Heart right ventricle (tissue), 16 donors: ENCODE results near the gene NKG7. TPM values are rescaled to one million over a fixed set of nuclear protein-coding genes. Genes with fewer than 3 reads are reported as not detected.
"Not testable (repeated sequence)": the region's sequence is repeated elsewhere in the genome, so short reads cannot be mapped to it uniquely, and the experiment has no call there.

Experiments used
- ATAC-seq, 8 donors: fragments of 200-7000 bp; cut with Tn5 transposase; one replicate each; pipeline ENCODE4 v1.9.1; 2020; ENCODE audit warnings: mild to moderate bottlenecking in 8 of 8, moderate library complexity in 8 of 8, moderate number of reproducible peaks in 1 of 8
- DNase-seq, 2 donors: peaks; one replicate each; pipeline ENCODE4 v3.0.0-alpha.2; 2020
- H3K27ac ChIP-seq, 10 donors: fragments of 200-600 bp; sonication (generic) in 2 of 10; one replicate each; pipeline versions ENCODE4 v1.5.0 to v1.8.0; 2020 to 2022; ENCODE audit warnings: mild to moderate bottlenecking in 3 of 10
- H3K27me3 ChIP-seq, 7 donors: fragments of 200-600 bp; one replicate each; pipeline ENCODE4 v1.8.0; 2021 to 2022; ENCODE audit warnings: mild to moderate bottlenecking in 2 of 7
- H3K36me3 ChIP-seq, 9 donors: fragments of 200-600 bp; sonication (generic) in 1 of 9; one replicate each; pipeline versions ENCODE4 v1.5.0 to v1.8.0; 2020 to 2022; ENCODE audit warnings: mild to moderate bottlenecking in 2 of 9
- H3K4me1 ChIP-seq, 9 donors: fragments of 200-600 bp; sonication (generic) in 1 of 9; one replicate each; pipeline versions ENCODE4 v1.5.0 to v1.8.0; 2020 to 2022; ENCODE audit warnings: mild to moderate bottlenecking in 4 of 9
- H3K4me3 ChIP-seq, 10 donors: fragments of 200-600 bp; sonication (generic) in 2 of 10; one replicate each; pipeline versions ENCODE4 v1.5.0 to v1.8.0; 2020 to 2022; ENCODE audit warnings: mild to moderate bottlenecking in 7 of 10, moderate library complexity in 2 of 10
- H3K9me3 ChIP-seq, 11 donors: fragments of 200-600 bp in 10 of 11; sonication (generic) in 2 of 11; one replicate each; pipeline versions ENCODE4 v1.5.0 to v1.8.0; 2013 to 2022; ENCODE audit warnings: mild to moderate bottlenecking in 2 of 11, control low read depth in 1 of 11, moderate library complexity in 1 of 11
- WGBS, 2 donors: extraction: QIAGEN DNeasy Blood & Tissue Kit; methylation state at CpG; one replicate each; pipeline ENCODE4 v1.1.7; 2013; ENCODE audit warnings: inconsistent platforms in 1 of 2; 5-methylcytosine and 5-hydroxymethylcytosine counted together
- intact Hi-C, 10 donors: fragments of 100-400 bp; cut with DNase I; formaldehyde crosslinking; loops; one replicate each; pipeline versions ENCODE4 v1.11.1 to v1.14.2; 2022
- polyA plus RNA-seq, 2 donors: library from polyadenylated mRNA; stranded (reverse); fragments of 200-250 nt; gene quantifications; one replicate each; pipeline ENCODE4 v1.2.3, GENCODE V29; 2013
- total RNA-seq, 10 donors: library from RNA; stranded (reverse); fragmentation: NEBNext Ultra II Directional in 3 of 10; extraction: Animal tissue kit (Norgen Biotek cat#: 25700) in 3 of 10; gene quantifications; one replicate each; pipeline versions ENCODE4 v1.2.1 to v1.2.4, GENCODE V29; 2021 to 2023
- TF ChIP-seq, protein P1 (sequence below), 9 donors: fragments of 200-600 bp; sonication (generic) in 2 of 9; IDR thresholded peaks; one replicate each; pipeline versions ENCODE4 v1.5.0 to v1.8.0; 2021 to 2022; ENCODE audit warnings: antibody characterized with exemption in 9 of 9, mild to moderate bottlenecking in 5 of 9, moderate library complexity in 1 of 9
- donor health status: Arrhythmogenic right ventricular cardiomyopathy.
- donor health status: ischemic (EF 13 %, LVEDD 7.1; RV severe dilation, severe dysfunction).
- donor health status: healthy with polysubstance abuse.
- donor health status: DM: no; HTN: yes; CAD: no.
- donor health status: DM: no; HTN: no; CAD: no.
- donor health status: ischemic (EF 25% LVEDD 6.9; RV normal size, moderate dysfunction).
- donor health status: ischemic (EF 25% LVEDD 5.7; RV mildly dilated, moderate dysfunction).
- donor health status: healthy.
- donor health status: DM: yes; HTN: yes; CAD: no.
- donor health status: Ischemic cardiomyopathy.
- donor health status: ischemic (EF 35%, LVEDD 5.7; RV mildly dilated, moderate dysfunction).
- donor health status: nonischemic (EF 11% LVEDD 7.7; RV severe dilation, severe dysfunction).
- donor health status: DM: yes; HTN: yes; CAD: no.
- donor health status: PGD.
- donor health status: ischemic (EF 29% LVEDD 5.4; RV normal size, mild dysfunction).
- donor health status: nonischemic (EF 23%, LVEDD 6.1; RV moderate dilation, normal function).

The NKG7 gene
- total and polyA plus RNA-seq, 12 donors = 0.47 to 23.1 (median 2.4) TPM

DNA sequence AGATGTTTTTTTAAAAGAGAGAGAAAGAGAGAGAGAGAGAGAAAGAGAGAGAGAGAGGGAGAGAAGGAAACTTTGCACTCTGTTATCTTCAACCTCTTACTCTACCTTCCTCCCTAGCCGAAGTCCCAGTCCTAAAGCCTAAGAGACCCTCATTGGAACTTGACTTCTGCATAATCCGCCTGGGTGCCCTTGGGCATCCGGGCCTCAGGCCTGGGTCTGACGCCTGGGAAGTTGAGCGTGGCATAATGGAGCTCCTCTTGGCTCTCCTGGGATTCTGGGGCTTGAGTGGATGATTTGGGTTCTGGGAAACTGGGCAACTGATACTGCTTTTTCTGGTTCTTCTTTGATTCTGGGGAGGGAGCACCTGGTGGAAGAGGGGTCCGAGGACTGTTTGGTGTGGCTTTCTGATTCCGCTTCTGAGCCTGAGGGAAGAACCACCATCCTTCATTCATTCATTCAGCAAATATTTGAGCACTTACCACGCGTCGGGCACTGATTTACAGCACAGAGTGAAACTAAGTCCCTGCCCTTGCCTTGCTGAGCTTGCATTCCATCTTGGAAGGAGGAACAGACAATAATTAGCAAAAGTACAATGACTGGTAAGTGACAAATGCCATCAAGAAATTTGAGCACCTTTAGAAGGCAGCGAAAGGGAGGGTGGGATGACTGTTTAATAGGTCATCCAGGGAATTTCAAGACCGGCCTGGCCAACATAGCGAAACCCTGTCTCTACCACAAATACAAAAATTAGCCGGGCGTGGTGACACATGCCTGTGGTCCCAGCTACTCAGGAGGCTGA lies 38.7 kb upstream of the NKG7 start:
- 89 to 91% methylated on average over 15 of the region's 15 CpGs for WGBS, 2 donors
- no peak for ATAC-seq
- H3K27me3 ChIP-seq = peaks cover 0 to 12% (median 4%) of the 10 kb centered on the region in 7 donors

DNA sequence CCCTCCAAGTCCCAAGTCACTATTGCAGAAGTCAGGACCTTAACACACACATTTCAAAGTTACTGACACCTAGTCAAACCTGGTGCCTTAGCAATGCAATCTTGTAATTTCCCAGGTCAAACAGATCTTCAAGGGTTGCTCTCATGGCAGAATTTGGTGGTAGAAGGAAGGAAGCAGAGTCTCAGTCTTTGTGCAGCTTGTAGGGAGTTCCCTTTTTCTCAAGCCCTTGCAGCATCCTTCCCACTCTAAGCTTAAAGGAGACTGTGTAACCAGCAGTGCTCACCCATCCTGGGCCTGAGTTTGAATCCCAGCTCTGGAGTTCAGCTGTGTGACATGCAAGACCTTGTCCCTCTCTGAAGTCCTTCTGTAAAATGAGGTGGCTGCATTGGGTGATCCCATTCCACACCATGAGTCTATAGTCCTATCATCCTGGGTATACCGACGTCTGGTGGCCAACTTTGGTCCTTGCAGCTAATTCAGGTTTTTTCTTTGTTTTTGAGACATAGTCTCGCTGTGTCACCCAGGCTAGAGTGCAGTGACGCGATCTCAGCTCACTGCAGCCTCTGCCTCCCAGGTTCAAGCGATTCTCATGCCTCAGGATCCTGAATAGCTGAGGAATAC lies 35.2 kb upstream of the NKG7 start:
- Histone ChIP-seq H3K27me3 (peaks cover 0 to 12% (median 0%) of the 10 kb centered on the region in 7 donors), H3K4me3 (no peak overlapping the region), H3K4me1 (peaks cover 0 to 35% (median 0%) of the 10 kb centered on the region in 9 donors), H3K9me3 (peaks cover 0 to 13% (median 0%) of the 10 kb centered on the region in 11 donors), H3K36me3 (no peaks in the 10 kb centered on the region), H3K27ac (peak overlapping the region in 1 of 10 donors; percentile 59)
- ATAC-seq (peak in 2 of 8 donors; percentile 20 to 31), DNase-seq (no peak)
- TF ChIP-seq, protein P1, sequence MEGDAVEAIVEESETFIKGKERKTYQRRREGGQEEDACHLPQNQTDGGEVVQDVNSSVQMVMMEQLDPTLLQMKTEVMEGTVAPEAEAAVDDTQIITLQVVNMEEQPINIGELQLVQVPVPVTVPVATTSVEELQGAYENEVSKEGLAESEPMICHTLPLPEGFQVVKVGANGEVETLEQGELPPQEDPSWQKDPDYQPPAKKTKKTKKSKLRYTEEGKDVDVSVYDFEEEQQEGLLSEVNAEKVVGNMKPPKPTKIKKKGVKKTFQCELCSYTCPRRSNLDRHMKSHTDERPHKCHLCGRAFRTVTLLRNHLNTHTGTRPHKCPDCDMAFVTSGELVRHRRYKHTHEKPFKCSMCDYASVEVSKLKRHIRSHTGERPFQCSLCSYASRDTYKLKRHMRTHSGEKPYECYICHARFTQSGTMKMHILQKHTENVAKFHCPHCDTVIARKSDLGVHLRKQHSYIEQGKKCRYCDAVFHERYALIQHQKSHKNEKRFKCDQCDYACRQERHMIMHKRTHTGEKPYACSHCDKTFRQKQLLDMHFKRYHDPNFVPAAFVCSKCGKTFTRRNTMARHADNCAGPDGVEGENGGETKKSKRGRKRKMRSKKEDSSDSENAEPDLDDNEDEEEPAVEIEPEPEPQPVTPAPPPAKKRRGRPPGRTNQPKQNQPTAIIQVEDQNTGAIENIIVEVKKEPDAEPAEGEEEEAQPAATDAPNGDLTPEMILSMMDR (IDR thresholded peaks at IDR 0.05) = peak in 7 of 9 donors; percentile 23 to 43 (median 33)
- 42 to 47% methylated on average over 6 of the region's 6 CpGs for WGBS, 2 donors
- intact Hi-C loops = loop anchor here in 1 of 10 donors (5.0 kb wide), 1 partner anchor 70 kb away; no protein-coding TSS in a partner anchor

More for the DNA sequence above, 38.7 kb upstream of the NKG7 start:
- no peak for DNase-seq
- no peak overlapping the region for H3K4me3 ChIP-seq
- intact Hi-C loops = loop anchor here in 1 of 10 donors (5.0 kb wide), 1 partner anchor 74 kb away; no protein-coding TSS in a partner anchor
- TF ChIP-seq, protein P1 (IDR thresholded peaks at IDR 0.05) = no peak
- H3K36me3 ChIP-seq = no peaks in the 10 kb centered on the region
- H3K9me3 ChIP-seq = peaks cover 0 to 2% (median 0%) of the 10 kb centered on the region in 11 donors
- peaks cover 0 to 36% (median 0%) of the 10 kb centered on the region in 9 donors for H3K4me1 ChIP-seq
- H3K27ac ChIP-seq = no peak overlapping the region

DNA sequence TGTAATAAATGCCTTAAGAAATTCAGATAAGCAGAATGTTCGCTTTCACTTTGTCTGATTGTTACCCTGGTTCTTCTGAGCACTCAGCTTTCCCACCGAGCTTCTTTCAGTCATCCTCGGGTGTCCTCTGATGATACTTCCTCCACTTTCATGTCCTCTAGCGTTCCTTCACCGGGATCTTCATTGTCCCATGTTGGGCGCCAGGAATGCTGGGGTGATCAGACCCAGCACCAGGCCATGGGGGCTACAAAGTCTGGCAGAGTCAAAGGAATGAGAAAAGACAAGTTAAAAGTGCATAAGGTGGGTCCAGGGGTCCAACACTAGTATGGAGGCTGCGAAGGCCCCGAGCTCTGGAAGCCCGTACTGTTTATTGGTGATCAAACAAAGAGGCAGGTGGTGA lies 29.7 kb upstream of the NKG7 start:
- no peaks in the 10 kb centered on the region for H3K36me3 ChIP-seq
- TF ChIP-seq, protein P1 (IDR thresholded peaks at IDR 0.05) = no peak
- peaks cover 0 to 11% (median 0%) of the 10 kb centered on the region in 9 donors for H3K4me1 ChIP-seq
- no peak for ATAC-seq
- WGBS, 2 donors = 95% methylated on average over 9 of the region's 9 CpGs
- no peak overlapping the region for H3K27ac ChIP-seq
- H3K9me3 ChIP-seq = peaks cover 0 to 23% (median 5%) of the 10 kb centered on the region in 11 donors
- no peak overlapping the region for H3K4me3 ChIP-seq
- no peak for DNase-seq
- H3K27me3 ChIP-seq = peaks cover 0 to 9% (median 0%) of the 10 kb centered on the region in 7 donors
- intact Hi-C loops = no loop called here

DNA sequence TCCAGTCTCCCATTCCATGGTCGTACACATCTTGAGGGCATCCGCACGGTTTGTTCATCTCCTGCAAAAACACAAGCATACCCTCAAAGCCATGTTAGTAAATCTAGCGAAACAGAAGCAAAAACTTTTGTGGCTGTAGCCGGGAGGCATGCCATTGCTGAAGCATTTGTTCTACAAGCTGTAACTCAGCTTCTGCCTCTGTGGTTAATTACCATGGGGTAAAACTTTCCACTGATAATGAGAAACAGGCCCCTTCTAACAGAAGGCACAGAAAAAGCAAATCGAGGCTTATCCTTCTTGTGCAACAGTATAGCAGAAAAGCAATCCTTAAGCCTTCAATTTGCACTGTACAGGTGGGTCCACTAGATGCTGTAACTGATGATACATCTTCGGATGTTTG lies 27.5 kb upstream of the NKG7 start:
- Histone ChIP-seq H3K9me3 (peaks cover 0 to 20% (median 5%) of the 10 kb centered on the region in 11 donors), H3K4me1 (peaks cover 0 to 13% (median 0%) of the 10 kb centered on the region in 9 donors)
- H3K27me3 ChIP-seq, H3K36me3 ChIP-seq, ATAC-seq, H3K27ac ChIP-seq, H3K4me3 ChIP-seq, DNase-seq: not testable (repeated sequence)
- 82 to 91% methylated on average over 7 of the region's 7 CpGs for WGBS, 2 donors
- intact Hi-C loops = loop anchor here in 1 of 10 donors (10.0 kb wide), 1 partner anchor 65 kb away; no protein-coding TSS in a partner anchor
